DMS79 (cell line): Measurements from ENCODE around the gene FXYD1.
A peak's percentile ranks its signal among the peaks of the same experiment; 100 is the strongest.
"Not testable (repeated sequence)": the region's sequence is repeated elsewhere in the genome, so short reads cannot be mapped to it uniquely, and the experiment has no call there.

ENCODE experiments used
- DNase-seq: peaks from one replicate; lab custom pipeline; 2025; lab: John Stamatoyannopoulos, UW

The FXYD1 gene

DNA sequence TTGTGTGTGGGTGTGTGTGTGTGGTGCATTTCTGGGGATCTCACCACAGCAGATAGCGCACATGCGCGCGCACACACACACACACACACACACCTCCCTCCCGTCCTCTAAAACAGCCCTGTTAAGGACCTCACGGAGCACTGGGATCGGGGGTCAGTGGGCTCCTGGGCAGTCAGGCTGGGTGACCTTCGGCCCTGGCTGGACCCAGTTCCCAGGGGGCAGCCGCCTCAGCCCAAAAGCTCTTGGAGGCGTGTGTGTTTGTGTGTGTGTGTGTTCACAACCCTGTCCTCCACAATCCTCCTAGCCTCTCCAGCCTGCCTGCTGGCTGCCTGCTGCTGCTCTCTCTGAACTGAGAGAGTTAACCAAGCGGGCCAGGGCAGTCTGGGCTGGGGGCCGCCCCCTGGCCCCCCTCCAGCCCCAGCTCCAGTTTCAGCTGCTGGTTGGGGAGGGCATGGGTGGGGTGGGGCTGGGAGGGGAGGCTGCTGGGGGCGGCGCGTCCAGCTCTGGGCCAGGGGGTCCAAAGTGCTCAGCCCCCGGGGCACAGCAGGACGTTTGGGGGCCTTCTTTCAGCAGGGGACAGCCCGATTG lies at the start of gene FXYD1:
TSS of gene FXYD1 (plus strand) at position 520 of the 588 bp plus-strand sequence. CDS start 1,256 bp downstream, outside the sequence.
- no peak for DNase-seq

DNA sequence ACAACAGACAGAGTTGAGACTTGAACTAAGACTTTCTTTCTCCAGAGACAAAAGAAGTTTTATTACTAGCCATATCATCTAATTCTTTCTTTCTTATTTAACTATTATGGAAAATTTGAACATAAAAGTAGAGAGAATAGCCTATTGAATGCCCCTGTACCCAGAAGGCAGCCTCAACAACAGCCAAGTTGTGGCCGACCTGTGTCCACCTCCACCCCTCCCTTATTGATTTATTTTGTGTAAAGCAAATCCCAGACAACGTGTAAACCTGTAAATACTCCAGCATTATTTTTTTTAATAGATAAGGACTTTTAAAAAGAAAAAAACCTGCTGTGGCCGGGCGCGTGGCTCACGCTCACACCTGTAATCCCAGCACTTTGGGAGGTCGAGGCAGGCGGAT lies 49.1 kb upstream of the FXYD1 start:
- no peak for DNase-seq

DNA sequence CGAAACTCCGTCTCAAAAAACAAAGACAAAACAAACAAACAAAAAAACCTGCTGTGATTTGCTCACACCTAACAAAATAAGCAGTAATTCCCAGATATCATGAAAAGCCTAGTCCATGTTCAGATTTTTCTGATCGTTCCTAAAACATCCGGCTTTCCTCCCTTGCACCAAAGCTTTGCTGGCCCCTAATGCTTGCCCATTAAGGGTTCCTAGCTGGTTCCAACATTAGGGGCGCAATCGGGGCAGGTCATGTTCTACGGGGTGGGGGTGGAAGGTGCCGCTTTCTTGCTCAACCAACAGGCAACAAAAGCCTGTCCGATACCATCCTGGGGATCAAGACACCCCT lies 48.5 kb upstream of the FXYD1 start:
- no peak for DNase-seq

DNA sequence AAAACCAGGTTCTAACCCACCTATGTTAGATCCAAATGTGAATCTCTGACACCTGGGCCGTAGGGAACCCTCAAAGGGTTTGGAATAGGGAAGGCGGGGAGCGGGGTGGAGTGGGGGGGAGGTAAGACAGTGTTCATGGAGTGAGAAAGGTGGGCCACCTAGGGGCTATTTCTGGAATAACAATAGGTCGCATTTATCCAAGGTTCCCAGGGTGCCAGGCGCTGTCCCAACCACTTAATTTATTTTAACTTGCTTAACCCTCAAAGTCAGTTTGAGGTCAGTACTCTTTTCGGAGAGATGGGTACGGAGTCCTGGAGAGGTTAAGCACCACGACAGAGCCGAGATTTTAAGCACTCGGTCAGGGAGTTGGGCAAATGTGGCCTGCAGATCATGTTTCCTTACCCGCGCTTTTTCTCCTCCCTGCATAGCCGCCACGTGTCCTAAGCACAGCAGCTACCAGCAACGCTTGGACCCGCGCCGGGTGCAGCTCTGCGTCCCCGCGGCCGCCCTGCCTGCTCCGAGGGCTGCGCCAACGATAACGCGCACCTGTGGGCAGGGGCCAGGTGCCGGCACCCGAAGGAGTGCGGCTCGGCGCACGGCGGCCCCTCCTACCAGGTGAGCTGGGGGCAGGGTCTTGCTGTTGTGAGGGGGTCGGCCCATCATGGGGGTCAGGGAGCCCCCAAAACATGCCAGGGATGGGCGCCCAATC lies 48.0 kb upstream of the FXYD1 start:
- no peak for DNase-seq

DNA sequence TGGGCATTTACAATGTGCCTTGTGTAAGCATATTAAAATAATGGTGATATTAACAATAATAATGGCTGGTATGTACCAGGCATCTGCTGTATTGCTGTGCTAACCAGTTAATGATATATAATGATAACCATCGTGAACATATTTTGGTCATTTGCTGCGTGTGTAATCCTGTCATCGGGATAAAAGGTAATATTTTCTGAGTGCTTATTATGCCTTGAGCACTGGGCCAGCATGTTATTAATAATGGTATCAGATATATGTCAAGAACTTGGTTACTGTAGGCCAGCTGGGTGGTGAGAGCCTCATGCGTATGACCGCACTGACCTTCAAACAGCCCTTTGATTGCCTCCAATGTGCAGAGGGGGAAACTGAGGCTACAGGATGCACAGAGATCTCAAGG lies 45.2 kb upstream of the FXYD1 start:
- DNase-seq = no peak

DNA sequence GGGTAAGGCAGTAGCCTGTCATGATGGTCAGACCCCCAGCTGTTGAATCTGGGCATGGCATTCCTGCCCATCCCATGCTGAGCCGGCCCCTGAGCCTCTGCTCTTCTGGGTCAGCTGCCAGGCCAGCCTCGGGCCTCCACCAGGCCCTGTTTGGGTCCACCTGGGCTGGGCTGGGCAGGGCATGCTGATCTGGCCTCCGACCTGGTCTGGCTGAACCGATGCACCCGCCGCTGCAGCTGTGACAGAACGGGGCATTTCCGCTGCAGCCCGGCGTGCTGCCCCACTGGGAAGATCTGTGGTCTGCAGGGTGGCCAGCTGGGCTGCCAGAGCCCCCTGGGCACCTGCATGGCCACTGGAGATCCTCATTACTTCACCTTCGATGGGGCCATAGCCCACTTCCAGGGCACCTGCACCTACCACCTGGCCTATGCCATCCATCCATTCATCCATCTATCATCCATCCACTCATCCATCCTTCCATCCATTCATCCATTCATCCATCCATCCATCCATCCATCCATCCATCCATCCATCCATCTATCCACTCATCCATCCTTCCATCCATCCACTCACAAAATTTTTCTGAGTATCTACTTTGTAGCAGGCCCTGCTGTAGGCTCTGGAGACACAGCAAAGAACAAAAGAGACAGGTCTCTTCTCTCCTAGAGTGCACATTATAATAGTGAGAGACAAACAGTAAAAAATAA lies 44.5 kb upstream of the FXYD1 start:
- DNase-seq = no peak

DNA sequence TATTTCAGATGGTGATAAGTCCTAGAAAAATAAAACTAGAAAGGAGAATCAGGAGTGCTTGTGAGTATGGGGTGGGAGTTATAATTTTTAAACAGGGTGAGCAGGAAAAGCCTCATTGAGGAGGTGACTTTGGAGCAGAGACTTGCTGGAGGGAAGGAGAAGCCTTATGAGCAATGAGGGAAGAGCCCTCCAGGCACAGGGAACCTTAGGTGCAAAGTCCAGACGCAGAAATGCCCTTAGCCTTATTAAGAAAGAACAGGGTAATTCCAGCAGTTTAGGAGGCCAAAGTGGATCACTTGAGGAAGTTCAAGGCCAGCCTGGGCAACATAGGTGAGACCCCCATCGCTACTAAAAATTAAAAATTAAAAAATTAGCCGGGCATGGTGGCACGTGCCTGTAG lies 44.0 kb upstream of the FXYD1 start:
- no peak for DNase-seq

DNA sequence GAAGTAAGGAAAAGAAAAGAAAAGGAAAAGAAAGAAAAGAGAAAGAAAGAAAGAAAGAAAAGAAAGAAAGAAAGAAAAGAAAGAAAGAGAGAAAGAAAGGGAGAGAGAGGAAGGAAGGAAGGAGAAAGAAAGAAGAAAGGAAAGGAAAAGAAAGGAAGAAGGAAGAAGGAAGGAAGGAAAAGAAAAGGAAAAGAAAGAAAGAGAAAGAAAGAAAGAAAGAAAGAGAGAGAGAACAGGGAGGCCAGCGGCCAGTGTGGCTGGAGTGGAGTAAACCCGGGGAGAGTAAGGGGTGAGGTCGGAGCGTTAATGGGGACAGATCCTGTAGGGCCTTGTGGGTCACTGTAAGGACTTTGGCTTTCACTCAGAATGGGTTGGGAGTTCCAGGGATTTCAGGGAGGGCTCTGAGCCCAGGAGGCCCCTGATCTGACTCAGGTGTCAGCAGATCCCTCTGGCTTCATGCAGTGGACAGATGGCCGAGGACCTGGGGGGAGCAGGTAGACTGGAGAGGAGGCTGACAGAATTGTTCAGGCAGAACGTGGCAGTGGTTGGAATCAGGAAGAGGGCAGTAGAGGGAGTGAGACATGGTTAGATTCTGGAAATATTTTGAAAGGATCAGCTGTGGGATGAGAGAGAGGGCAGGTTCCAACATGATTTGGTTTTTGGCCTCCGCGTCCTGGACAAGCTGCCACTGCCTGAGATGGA lies 42.8 kb upstream of the FXYD1 start:
- no peak for DNase-seq

DNA sequence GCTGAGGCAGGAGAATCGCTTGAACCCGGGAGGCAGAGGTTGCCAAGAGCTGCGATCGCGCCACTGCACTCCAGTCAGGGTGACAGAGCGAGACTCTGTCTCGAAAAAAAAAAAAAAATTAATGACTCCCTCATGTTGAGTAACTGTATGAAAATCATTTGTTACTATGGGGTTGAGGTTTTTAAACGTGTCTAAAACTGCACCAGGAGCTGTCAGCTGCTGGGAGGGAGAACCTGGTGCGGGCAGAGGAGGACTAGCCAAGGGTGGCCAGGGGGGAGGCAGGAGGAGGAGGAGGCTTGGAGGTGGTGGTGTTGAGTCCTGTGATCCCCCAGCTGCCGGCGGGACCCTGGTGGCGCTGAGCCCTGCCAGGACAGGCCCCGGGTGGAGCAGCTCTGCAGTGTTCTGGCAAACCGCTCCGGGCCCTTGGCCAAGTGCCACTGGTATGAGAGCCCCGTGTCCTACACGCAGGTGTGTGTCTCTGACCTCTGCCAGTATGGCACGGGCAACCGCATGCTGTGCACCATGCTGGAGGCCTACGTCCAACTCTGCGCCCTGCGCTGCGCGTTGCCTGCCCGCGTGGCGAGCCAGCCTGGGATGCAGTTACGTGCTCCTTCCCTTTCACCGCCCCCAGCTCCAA lies 40.1 kb upstream of the FXYD1 start:
- DNase-seq = peak; percentile 9

DNA sequence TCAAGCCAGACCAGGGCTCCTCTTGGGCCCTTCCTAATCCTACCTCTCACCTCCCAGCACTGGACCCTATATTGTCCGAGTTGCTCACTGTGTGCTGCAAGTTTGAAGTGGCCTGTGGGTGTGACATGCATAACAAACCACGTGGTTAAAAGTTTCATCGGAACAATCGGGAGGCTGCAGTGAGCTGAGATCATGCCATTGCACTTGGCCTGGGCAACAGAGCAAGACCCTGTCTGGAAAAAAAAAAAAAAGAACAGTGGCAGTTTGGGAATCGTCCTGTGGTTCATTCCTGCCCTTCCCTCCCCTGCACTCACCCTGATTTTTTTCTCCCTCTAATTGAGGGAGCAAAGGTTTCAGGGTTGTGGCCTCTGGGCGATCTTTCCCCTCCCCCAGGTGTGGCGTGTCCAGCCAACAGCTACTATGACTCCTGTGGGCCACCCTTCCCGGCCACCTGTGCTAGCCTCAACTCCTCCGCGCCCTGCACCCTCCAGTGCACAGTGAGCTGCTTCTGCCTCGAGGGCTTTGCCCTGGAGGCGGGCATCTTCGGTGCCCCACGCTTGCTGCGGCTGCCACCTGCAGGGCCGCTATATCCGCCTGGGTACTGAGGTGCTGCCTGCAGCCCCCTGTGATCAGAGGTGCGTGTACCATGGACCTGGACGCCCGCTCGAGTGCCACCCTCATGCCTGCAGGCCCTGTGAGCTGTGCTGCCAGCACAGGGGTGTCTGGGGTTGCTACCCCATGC lies 39.3 kb upstream of the FXYD1 start:
- DNase-seq = no peak

DNA sequence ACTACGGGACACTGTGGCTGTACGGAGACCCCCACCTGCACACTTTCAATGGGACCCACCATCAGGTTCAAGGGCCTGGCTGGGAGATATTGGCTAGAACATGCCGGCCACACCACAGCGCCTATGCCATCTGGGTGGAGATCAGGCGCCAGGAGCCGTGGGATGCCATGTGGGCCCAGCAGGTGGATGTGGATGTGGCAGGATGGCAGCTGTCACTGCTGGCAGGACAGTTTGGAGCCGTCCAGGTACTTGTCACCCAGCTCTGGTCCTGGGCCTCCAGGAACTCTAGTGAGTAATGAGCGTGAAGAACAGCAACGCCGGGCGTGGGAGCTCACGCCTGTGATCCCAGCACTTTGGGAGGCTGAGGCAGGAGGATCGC lies 38.7 kb upstream of the FXYD1 start:
- no peak for DNase-seq

DNA sequence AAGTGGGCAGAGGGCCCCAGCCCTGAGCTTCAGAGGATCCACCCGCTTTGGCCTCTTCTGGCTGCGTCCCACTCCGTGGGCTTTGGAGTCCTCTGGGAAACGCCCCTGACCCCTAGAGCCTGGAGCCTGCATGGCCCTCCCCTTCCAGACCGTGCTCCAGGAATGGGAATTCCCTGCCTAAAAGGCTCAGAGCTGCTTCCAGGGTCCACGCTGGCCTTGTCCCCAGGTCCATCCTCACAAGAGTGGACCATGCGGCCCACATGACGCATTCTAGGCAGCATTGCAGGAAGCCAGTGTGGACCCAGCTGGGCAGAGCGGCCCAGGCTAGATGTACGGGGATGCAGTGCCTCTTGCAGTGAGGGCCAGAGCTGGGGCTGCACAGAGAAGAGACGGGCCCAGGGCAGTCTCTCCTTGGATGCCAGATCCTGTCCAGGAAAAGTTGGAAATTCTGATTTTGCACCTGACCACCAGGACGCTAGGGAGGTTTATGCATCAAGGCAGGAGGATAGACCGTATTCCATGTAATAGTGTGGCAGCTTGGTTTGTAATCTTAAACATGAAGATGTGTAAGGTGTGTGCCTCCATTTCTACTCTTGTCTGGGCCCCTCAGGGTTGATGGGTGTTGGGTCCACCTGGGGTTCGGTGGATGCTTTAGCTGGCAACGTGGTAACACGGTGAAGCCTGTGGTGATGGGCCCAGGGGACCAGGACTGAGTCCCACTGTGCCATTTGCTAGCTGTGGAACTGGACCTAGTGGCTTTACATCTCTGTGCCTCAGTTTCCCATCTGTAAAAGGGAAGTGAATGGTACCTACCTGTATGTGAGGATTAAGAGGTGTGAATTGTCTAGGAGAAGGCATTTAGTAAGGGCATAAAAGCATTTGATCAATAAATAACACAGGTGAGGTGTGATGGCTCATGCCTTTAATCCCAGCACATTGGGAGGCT lies 37.8 kb upstream of the FXYD1 start:
- DNase-seq = no peak

DNA sequence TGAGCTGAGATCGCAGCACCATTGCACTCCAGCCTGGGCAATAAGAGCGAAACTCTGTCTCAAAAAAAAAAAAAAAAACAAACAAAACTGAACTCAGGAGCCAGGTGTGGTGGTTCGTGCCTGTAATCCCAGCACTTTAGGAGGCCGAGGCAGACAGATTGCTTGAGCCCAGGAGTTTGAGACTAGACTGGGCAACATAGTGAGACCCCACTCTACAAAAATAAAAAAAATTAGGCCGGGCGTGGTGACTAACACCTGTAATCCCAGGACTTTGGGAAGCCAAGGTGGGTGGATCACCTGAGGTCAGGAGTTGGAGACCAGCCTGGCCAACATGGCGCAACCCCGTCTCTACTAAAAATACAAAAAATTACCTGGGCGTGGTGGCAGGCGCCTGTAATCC lies 36.7 kb upstream of the FXYD1 start:
- DNase-seq = not testable (repeated sequence)

DNA sequence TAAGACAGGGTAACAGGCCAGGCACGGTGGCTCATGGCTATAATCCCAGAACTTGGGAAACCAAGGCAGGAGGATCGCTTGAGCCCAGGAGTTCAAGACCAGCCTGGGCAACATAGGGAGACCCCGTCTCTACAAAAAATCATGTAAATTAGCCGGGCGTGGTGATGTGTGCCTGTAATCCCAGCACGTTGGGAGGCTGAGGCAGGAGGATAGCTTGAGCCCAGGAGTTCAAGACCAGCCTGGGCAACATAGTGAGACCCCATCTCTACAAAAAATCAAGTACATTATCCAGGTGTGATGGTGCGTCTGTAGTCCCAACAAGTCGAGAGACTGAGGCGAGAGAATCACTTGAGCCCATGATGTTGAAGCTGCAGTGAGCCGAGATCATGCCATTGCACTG lies 35.0 kb upstream of the FXYD1 start:
- not testable (repeated sequence) for DNase-seq

DNA sequence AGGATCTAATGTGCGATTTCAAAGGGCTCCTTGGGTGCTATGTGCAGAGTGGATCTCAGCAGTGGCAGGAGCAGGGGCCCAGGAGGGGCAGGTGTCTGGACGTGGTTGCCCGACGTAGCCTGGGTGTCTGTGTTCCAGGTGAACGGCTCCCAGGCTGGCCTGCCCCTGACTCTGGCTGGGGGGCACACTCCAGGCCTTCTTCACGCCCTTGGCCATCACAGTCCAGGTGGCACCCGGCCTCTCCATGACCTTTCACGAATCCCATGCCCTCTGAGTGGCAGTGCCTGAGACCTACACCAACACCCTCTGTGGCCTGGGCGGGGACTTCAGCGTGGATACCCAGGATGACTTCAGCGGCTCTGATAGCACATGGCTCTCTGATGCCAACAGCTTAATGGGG lies 34.3 kb upstream of the FXYD1 start:
- no peak for DNase-seq

DNA sequence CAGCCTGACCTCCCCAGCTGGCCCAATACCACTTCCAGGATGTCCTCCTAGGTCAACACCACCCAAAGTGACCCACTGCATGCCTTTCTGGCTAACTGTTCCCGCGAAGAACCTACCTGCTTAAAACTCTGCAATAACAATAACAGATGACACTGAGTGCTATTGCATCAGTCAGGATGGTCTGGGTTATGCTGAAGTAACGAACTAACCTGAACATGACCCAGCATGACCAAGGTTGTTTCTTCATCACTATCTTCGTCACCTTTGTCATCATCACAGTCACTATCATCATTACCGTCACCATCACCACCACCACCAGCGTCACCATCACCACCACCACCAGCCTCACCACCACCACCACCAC lies 33.6 kb upstream of the FXYD1 start:
- no peak for DNase-seq

DNA sequence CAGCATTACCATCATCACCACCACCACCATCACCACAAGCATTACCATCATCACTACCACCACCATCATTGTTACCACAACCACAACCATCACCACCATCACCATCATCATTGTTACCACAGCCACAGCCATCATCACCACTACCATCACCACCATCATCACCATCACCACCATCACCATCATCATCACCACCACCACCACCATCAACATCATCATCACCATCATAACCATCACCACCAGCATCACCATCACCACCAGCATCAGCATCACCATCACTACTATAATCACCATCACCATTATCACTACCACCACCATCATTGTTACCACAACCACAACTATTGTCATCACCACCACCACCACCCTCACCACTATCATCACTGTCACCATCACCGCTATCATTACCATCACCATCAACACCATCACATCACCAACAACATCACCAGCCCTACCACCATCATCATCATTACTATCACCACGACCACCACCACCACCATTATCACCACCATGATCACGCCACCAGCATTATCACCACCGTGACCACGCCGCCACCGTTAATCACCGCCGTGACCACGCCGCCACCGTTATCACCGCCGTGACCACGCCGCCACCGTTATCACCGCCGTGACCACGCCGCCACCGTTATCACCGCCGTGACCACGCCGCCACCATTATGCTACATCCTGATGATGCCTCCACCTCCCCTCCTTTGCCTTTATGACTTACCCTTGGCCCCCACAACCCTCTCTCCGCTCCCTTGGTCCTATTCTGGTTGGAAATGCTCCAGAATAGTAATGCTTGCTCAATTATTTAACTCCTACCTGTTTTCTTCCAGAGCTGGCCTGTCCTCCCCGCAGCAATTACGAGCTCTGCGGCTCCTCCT lies 33.0 kb upstream of the FXYD1 start:
- DNase-seq = no peak

DNA sequence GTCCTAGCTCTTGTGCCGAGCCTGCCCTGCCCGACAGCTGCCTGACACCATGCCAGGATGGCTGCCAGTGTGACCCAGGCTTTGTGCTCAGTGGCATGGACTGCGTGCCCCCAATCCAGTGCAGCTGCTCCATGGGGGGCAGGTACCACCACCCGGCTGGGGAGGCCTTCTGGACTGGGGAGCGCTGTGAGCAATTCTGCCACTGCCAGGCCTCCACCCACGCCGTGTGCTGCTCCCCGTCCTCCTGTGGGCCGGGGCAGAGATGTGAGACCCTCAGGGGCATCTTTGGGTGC lies 32.4 kb upstream of the FXYD1 start:
- no peak for DNase-seq

DNA sequence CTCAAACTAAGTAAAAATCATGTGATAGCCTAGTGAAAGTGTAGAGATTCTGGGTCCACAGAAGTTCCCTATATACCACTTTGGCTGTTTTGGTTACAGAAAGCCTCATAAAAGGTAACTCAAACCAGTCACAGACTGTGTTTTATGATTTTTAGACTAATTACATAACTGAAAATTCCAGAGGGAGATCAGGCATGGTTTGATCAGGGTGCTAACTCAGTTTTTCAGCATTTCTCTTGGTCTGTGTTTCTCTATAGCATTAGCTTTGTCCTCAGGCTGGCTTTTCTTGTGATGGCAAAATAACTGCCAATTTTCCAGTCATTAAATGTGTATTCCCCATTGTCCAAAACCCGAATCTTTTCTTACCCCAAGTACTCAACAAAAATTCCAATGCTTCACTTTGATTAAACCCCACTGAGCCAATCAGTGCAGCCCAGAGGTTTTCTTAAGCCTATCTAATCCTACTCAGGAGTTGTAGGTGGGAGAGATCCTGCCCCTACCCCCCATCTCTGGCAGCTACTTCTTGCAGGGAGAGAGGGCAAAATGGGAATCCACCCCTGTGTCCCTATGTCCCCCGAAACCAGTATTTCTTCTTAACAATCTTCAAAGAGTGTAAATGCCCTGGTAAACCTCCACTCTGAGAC lies 31.6 kb upstream of the FXYD1 start:
- DNase-seq = no peak
